Lower lobe of right lung (tissue), 2 donors: Measurements from ENCODE around the gene MBOAT2. TPM values are rescaled to one million over a fixed set of nuclear protein-coding genes. Genes with fewer than 3 reads are reported as not detected.

Source experiments
- ATAC-seq, 2 donors: fragments of 200-7000 bp; cut with Tn5 transposase; one replicate each; pipeline ENCODE4 v1.9.1; 2020 to 2022; ENCODE audit warnings: mild to moderate bottlenecking in 2 of 2, moderate library complexity in 2 of 2
- DNase-seq: peaks from one replicate; pipeline ENCODE4 v3.0.0-alpha.2; 2020
- H3K27ac ChIP-seq: fragments of 200-600 bp; one replicate; pipeline ENCODE4 v1.8.0; 2022
- H3K27me3 ChIP-seq: fragments of 200-600 bp; one replicate; pipeline ENCODE4 v1.8.0; 2022; ENCODE audit warnings: low read depth
- H3K36me3 ChIP-seq: fragments of 200-600 bp; one replicate; pipeline ENCODE4 v1.8.0; 2022; ENCODE audit warnings: mild to moderate bottlenecking
- H3K4me1 ChIP-seq: fragments of 200-600 bp; one replicate; pipeline ENCODE4 v1.8.0; 2022
- H3K4me3 ChIP-seq: fragments of 200-600 bp; one replicate; pipeline ENCODE4 v1.8.0; 2022; ENCODE audit warnings: mild to moderate bottlenecking
- H3K9me3 ChIP-seq: fragments of 200-600 bp; one replicate; pipeline ENCODE4 v1.8.0; 2022
- intact Hi-C: fragments of 100-400 bp; cut with DNase I; formaldehyde crosslinking; loops from one replicate; pipeline ENCODE4 v1.11.0; 2022
- total RNA-seq: library from RNA; stranded (reverse); fragmentation: NEBNext Ultra II Directional; extraction: Animal tissue kit (Norgen Biotek cat#: 25700); gene quantifications from one replicate; pipeline ENCODE4 v1.2.1, GENCODE V29; 2021
- TF ChIP-seq, protein P1 (sequence below): fragments of 200-600 bp; IDR thresholded peaks from one replicate; pipeline ENCODE4 v1.8.0; 2022; ENCODE audit warnings: antibody characterized with exemption, mild to moderate bottlenecking
- donor health status: DM: no; HTN: yes; CAD: no; lungs with severe emphysema.

Gene MBOAT2
- total RNA-seq, 1 donor from 2014 or later = 36.5 TPM

DNA sequence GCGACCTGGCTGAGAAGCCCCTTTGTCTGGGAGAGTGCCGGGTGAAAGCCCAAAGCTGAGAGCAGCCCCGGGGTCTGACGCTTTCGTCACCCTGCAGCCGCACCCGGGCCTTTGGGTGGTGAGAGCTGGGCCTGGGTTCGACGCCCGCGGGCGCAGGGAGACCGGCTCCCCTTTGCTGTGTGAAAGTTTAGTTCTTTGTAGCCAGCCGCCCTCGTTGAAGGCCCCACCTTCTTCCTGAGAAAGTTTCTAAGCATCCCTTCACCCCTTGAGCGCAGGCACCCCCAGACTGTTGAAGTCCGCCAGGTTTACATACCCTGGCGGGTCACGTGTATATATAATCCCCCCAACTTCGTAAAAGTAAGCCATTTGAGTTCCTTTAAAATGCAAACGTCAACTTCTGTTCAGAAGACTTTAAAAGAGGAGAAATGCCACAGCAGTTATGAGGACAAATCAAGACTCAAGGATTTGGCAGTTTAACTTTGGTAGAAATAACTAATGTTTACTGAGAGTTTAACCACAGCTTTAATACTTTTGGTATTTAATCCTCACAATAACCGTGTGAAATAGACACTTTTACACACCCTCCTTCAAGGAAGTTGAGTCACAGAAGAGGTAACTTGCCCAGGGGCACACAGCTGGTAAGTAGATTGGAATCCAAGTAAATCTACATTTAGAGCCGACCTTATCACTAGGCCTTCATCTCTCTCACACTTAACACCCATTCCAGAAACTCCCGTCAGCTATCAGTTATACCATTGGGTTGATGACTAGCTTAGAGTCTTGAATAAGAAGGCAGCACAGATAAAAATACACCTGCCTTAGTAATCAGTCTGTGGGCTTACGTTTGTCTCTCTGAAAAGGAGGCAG lies 1.1 kb upstream of the MBOAT2 start:
- H3K36me3 ChIP-seq = no peaks in the 10 kb centered on the region
- TF ChIP-seq, protein P1, sequence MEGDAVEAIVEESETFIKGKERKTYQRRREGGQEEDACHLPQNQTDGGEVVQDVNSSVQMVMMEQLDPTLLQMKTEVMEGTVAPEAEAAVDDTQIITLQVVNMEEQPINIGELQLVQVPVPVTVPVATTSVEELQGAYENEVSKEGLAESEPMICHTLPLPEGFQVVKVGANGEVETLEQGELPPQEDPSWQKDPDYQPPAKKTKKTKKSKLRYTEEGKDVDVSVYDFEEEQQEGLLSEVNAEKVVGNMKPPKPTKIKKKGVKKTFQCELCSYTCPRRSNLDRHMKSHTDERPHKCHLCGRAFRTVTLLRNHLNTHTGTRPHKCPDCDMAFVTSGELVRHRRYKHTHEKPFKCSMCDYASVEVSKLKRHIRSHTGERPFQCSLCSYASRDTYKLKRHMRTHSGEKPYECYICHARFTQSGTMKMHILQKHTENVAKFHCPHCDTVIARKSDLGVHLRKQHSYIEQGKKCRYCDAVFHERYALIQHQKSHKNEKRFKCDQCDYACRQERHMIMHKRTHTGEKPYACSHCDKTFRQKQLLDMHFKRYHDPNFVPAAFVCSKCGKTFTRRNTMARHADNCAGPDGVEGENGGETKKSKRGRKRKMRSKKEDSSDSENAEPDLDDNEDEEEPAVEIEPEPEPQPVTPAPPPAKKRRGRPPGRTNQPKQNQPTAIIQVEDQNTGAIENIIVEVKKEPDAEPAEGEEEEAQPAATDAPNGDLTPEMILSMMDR = no peak
- peaks cover 21% of the 10 kb centered on the region for H3K4me1 ChIP-seq
- H3K4me3 ChIP-seq = peak overlapping the region; percentile 78
- intact Hi-C loops = no loop called here
- no peaks in the 10 kb centered on the region for H3K27me3 ChIP-seq
- DNase-seq = no peak
- H3K27ac ChIP-seq = peak overlapping the region; percentile 92
- no peaks in the 10 kb centered on the region for H3K9me3 ChIP-seq
- ATAC-seq = peak in 1 of 2 donors; percentile 47

DNA sequence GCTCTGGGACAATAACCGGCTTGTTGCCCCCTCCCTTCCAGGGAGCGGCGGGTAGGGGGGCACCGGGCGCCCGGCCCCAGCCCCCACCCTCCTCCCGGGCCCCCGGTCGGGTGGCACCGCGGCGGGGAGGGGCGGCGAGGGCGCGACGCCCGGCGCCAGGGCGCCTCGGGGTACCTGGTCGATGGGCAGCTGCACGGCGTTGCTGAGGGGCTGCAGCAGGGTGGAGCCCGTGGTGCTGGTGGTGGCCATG lies 193 bp downstream of the MBOAT2 start:
- H3K4me3 ChIP-seq = peak overlapping the region; percentile 78
- no peaks in the 10 kb centered on the region for H3K9me3 ChIP-seq
- no peaks in the 10 kb centered on the region for H3K27me3 ChIP-seq
- H3K27ac ChIP-seq = peak overlapping the region; percentile 78
- intact Hi-C loops = no loop called here
- TF ChIP-seq, protein P1 = no peak
- no peak for DNase-seq
- peaks cover 21% of the 10 kb centered on the region for H3K4me1 ChIP-seq
- no peaks in the 10 kb centered on the region for H3K36me3 ChIP-seq
- ATAC-seq = no peak

DNA sequence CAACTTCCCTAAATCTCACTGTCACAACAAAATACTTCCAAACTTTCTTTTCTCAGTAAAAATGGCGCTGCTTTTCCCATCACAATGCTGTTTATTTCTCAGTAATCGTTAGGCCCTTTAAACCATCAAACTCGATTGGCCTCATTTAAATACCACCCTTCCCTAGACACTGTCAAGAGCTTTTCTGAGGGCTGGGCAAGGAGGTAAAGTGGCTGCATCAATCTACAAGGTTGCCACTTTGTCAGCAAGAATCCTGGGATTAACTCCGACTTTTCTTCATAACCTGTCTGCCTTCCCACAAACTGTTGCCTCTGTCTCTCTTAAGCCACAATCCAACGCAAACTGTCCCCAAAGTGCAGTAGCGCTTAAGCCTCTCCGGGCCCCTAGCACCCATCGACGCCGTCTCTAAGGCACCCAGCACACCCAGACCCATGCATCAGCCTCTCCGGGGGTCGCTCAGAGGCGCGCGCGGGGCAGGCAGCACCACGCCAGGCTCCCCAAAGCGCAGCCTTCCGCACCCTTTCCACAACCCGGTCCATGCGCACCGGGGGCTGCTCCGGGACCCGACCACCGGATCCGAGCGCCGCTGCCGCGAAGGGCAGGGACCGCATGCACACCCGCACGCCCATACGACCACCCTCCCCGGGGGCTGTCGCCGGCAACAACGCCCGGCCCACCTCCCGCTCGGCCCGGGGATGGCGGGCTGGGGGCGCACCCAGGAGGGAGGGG lies 683 bp downstream of the MBOAT2 start:
- Histone ChIP-seq H3K27me3 (no peaks in the 10 kb centered on the region), H3K4me3 (peak overlapping the region; percentile 78), H3K4me1 (peaks cover 21% of the 10 kb centered on the region), H3K36me3 (no peaks in the 10 kb centered on the region), H3K9me3 (no peaks in the 10 kb centered on the region), H3K27ac (peak overlapping the region; percentile 78)
- ATAC-seq (peak; percentile 6), DNase-seq (peak; percentile 52)
- intact Hi-C loops = no loop called here
- TF ChIP-seq, protein P1 = no peak

DNA sequence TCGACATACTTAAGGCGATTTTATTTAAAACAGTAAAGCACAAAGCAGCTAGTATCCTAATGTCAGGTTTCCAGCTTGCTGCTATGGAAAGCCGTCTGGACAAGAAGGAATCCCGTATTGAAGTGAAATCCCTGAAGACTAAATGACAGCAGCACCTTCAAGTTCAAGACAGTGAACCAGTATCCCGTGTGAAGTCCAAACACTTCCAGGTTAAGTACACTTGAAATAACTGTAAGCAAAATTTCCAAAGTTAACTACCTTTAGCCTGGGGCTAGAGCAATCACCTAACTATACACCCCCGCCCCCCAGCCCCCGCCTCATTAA lies 1.2 kb downstream of the MBOAT2 start:
- no peak for ATAC-seq
- H3K27ac ChIP-seq = no peak overlapping the region

DNA sequence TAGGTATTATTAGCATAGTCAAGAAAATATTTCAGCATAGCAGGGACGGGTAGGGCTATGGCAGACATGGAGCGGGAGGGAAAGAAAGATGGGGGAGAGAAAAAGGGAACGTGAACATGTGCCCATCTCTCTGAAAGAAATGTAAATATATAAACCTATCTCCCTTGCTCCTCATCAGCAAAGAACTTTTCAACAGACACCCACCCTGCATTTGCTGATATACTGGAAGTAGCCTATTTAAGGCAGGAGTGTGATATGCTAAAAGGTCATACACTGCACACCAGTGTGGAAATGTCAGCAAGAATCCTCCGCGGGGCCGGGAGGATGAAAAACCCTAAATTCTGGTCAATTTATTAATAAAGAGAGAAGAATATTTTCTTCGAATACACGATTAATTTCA lies 1.7 kb downstream of the MBOAT2 start:
- intact Hi-C loops = no loop called here
- Histone ChIP-seq H3K4me3 (peak overlapping the region; percentile 78), H3K9me3 (no peaks in the 10 kb centered on the region), H3K4me1 (peaks cover 21% of the 10 kb centered on the region), H3K36me3 (no peaks in the 10 kb centered on the region), H3K27me3 (no peaks in the 10 kb centered on the region), H3K27ac (no peak overlapping the region)
- TF ChIP-seq, protein P1 = no peak
- ATAC-seq (no peak), DNase-seq (no peak)

More for the DNA sequence above, 1.2 kb downstream of the MBOAT2 start:
- peaks cover 21% of the 10 kb centered on the region for H3K4me1 ChIP-seq
- intact Hi-C loops = no loop called here
- peak overlapping the region; percentile 78 for H3K4me3 ChIP-seq
- TF ChIP-seq, protein P1 = no peak
- H3K36me3 ChIP-seq = no peaks in the 10 kb centered on the region
- no peaks in the 10 kb centered on the region for H3K9me3 ChIP-seq
- DNase-seq = no peak
- no peaks in the 10 kb centered on the region for H3K27me3 ChIP-seq
